ENCODE results near the gene RBFOX2.
"Not testable (repeated sequence)": the region's sequence is repeated elsewhere in the genome, so short reads cannot be mapped to it uniquely, and the experiment has no call there.

RBFOX2 gene

GRCh38 chr22:35806668-35807067 lies 222.0 kb downstream of the RBFOX2 start:
- not testable (repeated sequence) for DNase-seq

GRCh38 chr22:35805466-35805865 lies 223.2 kb downstream of the RBFOX2 start:
- no peak for DNase-seq

GRCh38 chr22:35804421-35804820 lies 224.2 kb downstream of the RBFOX2 start:
- DNase-seq: no peak

DNA sequence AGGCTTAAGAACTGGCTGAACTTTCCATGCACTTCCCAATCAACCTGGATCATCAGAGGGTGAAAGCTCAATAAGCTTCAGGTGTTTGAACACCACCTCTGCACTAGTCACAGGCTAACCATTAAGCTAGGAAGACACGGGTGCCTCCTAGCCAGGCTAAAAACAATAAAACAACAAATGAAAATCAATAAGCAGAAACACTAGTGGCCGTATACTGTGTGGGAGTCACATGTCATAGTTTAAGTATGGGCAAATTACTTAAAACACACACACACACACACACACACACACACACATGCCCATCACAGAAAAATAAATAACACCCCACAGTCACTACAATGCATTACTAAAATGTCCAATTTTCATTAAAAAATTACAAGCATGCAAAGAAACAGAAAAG lies 225.7 kb downstream of the RBFOX2 start:
- DNase-seq: no peak

DNA sequence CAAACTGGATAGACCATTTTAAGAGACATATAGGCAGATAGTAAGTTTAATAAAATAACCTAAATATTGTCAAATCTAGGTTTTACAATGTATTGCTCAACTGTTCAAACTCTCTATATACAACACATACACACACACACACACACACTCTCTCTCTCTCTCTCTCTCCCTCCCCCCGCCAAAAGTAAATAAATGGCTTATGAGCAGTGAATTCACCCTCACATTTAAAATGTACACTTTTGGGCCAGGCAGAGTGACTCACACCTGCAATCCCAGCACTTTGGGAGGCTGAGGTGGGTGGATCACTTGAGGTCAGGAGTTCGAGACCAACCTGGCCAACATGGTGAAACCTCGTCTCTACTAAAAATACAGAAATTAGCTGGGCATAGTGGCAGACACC lies 227.3 kb downstream of the RBFOX2 start:
- not testable (repeated sequence) for DNase-seq

GRCh38 chr22:35799150-35799549 lies 229.5 kb downstream of the RBFOX2 start:
- DNase-seq: no peak

GRCh38 chr22:35797411-35797810 lies 231.2 kb downstream of the RBFOX2 start:
- DNase-seq: no peak

DNA sequence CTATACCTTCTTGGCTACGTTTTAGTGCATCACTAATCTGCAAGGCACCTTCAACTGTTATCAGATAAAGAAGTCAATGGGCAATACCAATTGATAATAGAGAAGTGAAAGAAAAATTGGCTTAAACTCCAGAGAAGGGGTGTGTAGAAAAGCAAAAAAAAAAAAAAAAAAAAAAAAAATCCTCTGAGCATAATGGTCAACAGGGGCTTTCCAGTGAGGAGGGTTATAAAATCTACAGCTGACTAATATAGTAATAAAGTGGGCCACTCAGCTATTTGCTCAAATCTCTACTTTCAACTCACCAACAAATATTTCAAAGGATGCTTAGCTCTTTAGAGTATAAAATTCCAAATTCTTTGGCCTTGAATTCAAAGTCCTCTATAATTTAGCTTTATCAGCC lies 233.1 kb downstream of the RBFOX2 start:
- no peak for DNase-seq

- no peak for DNase-seq
Measured at GRCh38 chr22:35792506-35792905, 236.1 kb downstream of the RBFOX2 start.

- not testable (repeated sequence) for DNase-seq
Measured at GRCh38 chr22:35791788-35792187, 236.8 kb downstream of the RBFOX2 start.

GRCh38 chr22:35785181-35785923 lies 243.3 kb downstream of the RBFOX2 start:
- no peak for DNase-seq

DNA sequence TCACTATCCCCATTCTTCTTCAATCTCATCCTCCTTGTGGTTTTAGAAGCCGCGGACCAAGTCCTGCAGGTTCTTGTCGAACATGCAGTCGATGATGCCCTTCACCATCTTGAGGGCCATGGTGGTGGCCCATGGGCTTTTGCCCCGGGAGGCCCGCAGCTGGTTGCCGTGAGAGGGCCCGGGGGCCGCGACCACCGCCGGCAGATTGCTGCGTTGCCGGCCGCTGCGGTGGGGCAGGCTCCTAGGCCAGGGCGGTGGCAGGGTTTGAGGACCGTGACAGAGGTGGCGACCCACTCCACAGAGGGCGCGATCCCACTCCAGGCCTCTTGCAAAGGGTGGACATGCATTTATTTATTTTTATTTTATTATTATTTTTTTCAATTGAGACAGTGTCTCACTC lies 244.0 kb downstream of the RBFOX2 start:
- no peak for DNase-seq

DNA sequence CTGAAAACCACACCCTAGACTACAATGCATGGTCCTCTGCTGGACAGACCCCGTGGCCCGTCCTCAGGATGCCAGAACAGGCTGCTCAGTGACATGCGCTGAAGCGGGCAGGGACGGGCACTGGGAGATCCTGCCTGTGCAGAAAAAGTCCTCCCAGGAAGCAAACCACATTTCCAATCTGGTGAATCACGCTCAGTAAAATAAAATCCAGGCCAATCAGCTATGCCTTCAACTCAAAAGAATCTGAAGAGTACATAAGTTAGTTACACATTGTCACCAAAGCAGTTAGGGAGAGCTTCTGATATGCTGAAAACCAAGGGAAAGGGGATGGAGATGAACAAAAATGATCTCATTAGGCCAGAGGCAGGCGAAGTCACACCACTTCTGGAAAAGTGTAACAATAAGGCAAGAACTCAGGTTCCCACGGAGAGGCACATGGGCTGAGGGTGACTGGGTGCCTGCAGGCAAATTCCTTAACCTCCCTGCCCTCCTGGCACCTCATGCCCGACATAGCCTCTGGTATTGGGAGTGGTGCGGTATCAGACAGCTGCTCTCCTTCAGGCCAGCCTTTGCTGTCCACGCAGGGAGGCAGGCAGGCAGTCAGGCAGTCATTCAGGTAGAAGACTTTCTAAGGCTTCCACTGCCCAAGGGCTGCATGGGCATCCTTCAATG lies 244.5 kb downstream of the RBFOX2 start:
- DNase-seq: no peak

GRCh38 chr22:35782504-35782903 lies 246.1 kb downstream of the RBFOX2 start:
- DNase-seq: no peak

GRCh38 chr22:35781898-35782297 lies 246.7 kb downstream of the RBFOX2 start:
- no peak for DNase-seq

DNA sequence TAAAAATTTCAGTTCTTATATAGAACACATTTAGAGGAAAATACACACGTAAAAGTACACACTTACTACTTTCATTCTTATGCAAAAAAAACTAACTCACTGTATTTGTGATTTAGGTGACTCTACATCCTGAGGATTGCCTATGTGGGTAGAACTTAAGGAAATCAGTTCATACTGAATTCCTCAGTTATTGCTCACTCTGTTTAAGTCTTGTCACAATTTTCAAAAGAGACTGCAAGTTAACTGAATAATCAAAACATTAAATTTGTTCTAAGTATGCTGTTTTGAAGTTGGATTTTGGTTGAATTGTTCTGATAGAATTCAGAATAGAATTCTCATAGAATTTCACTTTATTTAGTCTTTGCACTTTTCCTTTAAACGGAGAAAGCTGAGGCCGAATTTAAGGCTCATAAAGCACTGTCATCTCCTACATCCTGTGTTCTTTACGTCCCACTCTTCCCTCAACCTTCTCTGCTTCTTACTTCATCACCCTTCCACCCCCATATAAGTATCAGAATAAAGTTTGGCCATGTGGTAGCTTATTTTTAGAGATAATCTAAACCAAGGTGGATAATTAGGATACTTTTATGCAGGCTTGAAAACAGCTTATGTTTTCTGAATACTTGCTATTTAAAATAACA lies 251.2 kb downstream of the RBFOX2 start:
- no peak for DNase-seq

DNA sequence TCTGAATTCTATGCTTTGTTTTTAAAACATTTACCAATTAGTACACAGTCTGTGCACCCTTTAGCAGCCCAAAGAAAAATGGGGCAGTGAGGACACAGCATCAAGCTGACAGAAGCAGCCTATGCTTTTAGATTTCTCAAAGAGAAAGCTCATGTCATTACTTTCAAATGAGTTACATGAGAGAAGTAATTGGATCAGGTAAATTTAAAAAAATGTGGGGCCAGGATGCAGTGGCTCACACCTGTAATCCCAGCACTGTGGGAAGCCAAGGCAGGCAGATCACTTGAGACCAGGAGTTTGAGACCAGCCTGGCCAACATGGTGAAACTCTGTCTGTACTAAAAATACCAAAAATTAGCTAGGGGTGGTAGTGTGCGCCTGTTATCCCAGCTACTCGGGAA lies 253.3 kb downstream of the RBFOX2 start:
- DNase-seq: no peak

DNA sequence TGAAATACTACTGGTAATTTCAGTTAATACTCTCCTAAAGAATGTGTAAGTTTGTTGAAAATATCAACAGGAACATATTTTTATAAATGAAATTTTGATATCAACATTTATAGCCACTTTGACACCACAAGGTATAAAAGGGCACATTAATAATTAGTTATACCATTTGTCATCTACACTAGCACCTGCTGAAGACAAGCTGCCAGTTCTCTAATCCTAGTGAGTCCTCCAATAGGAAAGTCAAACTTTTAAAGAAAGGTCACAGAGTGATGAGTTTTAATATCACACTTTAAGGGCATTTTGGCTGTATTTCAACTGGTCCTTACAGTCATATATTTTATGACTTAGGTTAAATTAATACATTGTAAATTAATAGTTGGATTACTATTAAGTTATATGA lies 258.6 kb downstream of the RBFOX2 start:
- no peak for DNase-seq

DNA sequence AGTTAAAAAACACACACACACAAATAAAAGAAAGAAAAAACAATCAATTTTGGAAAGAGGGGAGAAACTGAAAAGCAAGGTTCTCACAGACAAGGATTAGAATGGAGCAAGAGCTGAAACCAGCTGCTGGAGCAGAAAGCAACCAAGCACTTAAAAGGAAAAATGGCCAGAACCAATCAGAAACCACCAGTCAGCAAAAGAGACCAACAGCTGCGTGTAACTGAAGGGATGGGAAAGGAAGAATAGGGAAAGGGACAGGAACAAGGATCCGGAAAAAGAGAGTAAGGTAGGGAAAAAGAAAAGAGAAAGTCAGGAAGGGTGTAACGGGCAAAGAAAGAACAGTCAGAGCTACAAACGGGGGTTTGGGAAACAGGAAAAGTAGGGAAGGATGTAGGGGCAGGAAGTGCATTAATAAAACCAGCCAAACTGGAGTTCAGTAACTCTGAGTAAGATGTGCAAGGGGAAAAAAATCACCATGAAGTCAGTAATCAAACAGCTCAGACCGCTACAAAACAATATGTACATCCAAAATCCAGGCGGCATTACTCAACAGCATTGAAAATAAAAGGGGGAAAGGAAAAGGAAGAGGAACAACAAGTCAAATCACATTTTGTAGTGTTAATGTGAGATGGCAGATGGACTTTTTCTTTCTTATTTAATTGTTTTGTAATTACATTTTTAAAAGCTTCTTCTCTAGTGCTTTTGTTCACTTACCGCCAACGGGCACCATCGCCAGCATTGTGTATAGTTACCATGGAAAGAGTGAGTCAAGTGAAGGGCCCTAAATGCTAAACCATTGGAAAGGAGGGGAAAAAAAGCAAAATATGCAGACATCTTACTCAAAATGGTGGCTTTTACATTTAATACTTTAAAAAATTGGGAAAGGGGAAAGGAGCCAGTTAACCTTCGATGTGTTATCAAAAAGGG lies 261.7 kb downstream of the RBFOX2 start:
- DNase-seq: no peak

GRCh38 chr22:35761037-35761436 lies 267.6 kb downstream of the RBFOX2 start:
- DNase-seq: no peak

- DNase-seq: no peak
Measured at GRCh38 chr22:35758394-35758793, 270.2 kb downstream of the RBFOX2 start.

- no peak for DNase-seq
Measured at GRCh38 chr22:35756722-35757121, 271.9 kb downstream of the RBFOX2 start.

DNA sequence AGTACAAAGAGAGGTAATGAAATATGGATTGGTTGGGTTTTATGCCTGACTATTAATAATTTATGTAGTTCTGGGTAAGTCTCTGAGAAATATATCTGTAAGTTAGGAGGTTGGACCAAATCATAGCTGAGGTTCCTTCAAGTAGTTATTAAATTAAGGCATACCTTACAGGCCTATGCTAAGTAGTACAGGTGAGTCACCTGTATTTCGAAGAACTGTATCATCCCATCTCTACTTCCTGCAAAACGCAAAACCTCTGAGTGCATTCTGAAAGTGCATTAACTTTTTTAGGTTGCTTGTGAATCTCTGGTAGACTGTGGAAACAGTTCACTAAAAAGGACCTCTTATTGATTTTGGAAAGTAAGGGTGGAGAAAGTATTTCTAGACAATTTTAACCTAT lies 273.9 kb downstream of the RBFOX2 start:
- no peak for DNase-seq

All from right hindlimb (tissue), 1 donor.